GM21717 (cell line): ENCODE data around the gene ADORA2A.

Source experiments
- ATAC-seq: cut with Tn5 transposase; IDR thresholded peaks from one replicate; pipeline ENCODE4 v1.9.1; 2021; ENCODE audit warnings: mild to moderate bottlenecking, moderate library complexity; ENCODE audit not compliant: unreplicated experiment

ADORA2A gene

DNA sequence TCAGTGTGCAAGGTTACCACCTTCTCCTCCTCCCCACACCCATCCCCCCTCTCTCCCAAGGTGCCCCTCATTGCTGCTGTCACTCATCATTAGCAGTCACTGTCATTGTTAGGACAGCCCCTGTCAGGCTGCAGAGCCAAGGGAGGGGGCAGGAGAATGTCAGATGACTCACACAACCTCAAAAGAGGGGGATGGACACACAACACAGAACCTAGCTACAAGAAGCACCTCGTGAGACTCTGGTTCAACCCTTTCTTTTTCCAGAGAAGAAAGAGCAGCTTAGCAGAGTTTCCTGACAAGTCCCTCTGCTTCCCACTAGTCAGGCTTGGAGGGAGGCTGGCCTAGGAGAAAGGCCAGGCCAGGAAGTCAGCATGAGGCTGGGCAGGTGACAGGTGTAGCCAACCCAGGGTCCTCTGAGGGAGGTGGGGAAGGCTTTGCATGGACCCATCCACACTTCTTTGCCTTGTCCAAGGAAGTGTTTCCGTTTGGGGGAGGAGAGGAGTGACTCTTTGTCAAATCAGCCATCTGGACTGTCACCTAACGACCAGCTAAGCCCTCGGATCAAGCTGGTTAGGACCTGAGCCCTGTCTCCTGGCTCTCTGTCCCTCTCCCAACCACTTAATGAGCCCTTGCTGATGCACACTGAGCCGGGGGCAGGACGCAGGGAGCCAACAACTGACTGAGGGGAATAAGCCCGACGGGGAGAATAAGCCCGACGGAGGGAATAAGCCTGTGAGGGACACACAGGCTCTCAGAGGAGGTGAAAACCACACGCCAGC lies 18.3 kb downstream of the ADORA2A start:
- no peak for ATAC-seq

DNA sequence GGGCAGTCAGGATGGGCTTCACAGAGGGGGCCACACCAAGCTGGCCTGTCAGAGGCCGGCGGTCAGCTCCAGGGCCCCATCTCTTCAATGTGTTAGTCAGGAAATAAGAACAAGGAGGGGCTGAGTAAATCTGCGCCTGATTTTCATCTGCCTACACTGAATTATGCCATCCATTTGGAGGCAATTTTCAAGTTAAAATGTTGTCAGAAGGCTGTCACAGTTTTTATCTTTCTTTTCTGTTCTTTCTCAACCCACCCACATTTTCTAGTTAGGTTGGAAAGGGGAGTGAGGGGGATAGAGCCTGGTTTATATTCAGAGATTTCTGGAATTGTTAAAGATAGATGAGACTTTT lies 18.8 kb downstream of the ADORA2A start:
- no peak for ATAC-seq

DNA sequence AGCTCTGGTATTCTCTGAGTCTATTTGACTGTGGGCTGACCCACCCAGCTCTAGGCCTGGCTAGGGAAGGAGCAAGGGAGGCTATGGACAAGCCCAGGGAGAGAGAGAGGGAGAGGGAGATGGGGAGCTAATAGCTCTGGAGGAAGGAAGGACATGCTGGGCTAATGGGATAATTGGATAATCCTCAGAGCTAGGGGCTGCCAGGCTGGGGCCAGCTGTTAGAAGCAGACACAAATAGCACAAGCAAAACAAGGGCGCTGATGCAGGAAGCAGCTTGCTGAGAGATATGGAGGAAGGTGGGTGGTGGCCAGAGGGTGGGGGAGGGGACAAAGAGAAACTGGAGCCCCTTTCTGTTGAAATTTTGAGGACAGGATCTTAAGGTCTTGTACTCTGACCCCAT lies 23.2 kb downstream of the ADORA2A start:
- no peak for ATAC-seq

DNA sequence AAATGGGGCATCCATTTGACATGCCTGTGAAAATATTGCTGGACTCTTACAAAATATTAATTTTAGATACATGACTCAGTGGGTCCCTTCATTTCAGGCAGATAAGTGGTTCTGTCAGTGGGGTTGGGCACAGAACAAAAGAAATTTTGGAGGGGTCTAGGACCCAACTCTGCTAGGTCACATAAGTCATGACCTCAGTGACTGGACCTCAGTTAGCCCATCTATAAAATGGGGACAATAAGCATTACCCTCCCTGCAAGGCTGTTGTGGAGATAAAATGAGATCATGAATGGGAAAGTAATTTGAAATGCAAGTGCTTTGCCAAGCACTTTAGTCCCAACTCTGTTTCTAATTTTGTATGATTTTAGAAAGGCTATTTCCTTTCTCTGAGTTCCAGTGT lies 23.8 kb downstream of the ADORA2A start:
- ATAC-seq: no peak

DNA sequence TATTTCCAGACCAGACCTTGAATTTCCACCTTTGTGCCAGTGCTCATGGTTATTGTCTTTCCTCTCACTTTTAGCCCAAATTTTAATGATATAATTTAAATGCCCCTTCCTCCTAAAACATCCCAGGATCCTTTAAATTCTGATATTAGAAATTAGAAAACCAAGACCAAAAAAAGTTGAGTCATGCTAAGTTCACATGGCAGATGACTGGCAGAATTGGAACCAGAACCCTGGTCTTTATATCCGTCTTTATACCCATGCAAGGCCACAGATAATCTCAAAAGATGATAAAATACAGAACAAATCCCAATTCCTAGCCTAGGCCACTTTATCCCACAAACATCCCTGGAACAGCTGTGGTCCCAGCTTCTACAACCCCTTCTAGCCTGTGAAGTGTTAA lies 26.5 kb downstream of the ADORA2A start:
- ATAC-seq: no peak

DNA sequence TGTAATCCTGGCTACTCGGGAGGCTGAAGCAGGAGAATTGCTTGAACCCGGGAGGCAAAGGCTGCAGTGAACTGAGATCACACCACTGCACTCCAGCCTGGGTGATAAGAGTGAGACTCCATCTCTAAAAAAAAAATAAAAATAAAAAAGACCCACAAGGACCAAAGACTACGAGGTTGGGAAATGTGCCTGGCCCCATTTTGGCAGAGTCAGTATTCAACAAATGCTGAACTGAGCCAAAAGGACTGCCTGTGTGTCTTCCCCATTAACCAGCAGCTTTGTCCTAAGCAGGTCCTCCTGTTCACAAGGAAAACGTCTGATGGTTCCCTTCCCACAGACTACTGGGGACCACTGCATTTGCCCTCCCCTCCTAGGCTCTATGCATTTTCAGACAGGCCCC lies 27.6 kb downstream of the ADORA2A start:
- ATAC-seq: no peak

DNA sequence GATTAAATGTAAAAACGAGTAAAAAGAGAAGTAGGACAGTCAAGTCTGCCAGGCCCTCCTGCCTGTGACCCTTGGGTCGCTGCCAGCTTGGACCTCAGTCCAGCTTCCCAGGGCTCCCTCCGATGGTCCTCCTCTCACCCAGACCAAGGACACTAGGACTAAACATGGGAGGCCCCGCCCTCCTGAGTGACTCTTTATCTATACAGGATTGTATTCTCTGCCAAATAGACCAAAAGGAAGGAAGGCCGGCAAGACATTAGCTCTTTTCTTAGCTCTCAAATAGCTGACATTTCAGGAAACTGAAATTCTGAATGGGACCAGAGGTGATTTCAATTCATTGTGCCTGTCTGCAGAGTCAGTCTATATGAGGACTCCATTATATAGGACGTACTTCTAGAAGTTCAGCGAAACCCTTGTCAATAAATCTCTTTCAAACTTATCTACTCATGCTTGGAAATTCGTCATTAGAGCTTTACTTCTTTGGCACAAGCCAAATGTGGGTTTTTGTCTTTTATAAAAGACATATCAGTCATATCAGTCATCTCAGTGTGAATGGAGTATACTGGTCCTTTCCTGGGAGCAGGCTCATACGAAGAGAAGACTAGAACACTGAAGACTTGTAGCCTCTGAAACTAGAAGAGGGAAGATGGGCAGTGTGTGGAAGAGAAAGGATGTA lies 28.5 kb downstream of the ADORA2A start:
- no peak for ATAC-seq

DNA sequence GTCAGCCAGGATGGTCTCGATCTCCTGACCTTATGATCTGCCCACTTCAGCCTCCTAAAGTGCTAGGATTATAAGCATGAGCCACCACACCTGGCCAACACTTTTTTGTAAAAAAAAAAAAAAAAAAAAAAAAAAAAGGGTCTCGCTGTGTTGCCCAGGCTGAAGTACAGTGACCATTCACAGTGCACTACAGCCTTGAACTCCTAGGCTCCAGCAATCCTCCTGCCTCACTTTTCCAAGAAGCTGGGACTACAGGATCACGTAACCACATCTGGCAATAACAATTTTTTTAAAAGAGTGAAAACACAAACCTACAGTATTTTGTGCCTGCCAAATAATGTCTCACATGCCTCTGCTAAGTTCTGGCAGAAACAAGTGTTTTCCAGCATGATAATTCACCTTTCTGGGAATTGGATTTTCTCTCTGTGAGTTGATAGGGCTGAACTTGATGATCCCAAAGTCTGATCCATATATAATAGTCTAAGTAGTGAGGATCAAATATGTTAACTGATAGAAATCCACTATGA lies 30.6 kb downstream of the ADORA2A start:
- no peak for ATAC-seq

DNA sequence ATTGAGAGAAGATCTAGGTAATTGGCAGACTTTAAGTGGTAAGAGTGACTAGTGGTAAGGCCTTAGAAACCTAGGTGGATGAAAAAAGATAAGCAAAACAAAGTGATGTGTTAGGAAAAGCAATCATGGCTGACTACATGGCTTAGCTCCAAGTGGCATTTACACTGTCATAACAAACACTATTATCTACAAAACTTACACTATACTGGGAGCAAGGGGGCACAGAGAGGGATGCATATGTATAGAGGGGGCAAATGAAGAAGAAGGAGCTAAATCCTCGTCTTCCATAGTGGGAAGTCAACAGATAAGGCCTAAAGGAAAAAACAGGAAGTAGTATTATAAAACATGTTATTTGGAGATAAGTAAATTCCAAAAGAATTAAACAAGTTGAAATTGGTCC lies 32.5 kb downstream of the ADORA2A start:
- no peak for ATAC-seq

DNA sequence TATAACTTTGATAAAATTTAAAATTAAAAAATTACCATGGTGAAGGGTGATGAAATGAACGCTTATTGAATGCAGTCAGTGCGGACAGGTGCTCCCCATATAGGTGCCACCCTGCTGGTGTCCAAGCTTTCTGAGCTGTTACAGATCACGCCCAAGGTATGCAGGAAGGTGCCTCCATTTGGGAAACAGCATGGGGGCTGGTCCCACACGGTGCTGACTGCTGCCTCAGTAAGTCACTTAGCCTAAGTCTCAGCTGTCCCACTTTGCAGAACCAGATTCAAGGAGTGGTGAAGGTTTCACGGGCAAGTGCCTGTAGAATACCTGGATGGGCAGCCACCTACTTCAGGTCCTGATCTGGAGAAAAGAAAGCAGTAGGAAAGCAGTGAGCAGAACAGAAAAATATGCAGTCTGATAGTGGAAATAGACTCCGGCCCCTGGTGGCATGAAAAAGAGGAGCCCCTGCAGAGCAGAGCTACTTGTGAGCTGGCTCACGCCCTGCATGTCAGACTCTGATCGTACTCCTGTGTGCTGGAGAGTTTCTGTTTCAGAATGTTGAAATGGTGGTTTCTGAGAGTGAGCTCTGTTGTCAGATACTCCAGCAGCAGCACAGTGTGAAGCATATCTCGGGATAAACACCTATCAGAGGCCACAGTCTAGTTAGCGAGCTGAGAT lies 33.2 kb downstream of the ADORA2A start:
- ATAC-seq: no peak

DNA sequence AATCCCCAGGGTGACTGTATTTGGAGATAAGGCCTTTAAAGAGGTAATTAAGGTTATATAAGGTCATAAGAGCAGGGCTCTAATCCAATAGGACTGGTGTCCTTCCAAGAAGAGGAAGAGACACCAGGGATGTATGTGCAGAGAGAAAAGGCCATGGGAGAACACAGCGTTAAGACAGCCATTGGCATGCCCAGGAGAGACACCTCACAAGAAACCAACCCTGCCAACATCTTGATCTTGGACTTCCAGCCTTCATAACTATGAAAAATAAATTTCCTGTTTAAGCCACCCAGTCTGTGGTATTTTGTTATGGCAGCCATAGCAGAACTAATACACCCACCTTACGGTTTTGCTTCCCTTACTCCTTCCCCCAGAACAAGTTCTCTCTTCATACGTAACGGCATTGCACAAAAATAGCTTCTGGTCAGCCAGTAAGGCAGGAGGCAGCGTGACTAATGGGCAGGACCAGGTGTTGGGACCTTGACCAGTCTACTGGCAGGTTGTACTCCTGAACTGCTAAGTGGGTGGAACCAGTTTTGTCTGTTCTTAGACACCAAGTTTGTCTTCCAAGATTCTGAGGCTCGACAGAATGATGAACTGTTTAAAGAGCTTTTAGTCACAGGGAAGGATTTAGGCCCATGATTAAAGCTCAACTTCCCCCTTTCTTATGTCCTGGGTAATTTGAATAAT lies 35.8 kb downstream of the ADORA2A start:
- no peak for ATAC-seq

DNA sequence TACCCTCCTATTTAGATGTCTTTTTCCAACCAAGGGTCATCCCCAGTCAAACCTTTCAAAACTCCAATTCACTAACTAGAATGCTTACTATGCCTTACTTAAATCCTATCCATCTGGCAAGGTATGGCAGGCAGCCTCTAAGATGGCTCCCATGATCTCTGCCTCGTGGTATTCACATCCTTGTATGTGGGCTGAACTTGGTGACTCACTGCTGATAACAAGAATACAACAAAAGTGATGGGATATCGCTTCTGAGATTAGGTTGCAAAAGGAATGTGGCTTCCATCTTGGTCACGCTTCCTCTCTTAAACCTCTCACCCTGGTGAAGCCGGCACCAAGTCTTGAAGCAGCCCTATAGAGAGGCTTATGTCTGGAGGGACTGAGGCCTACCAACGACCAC lies 38.2 kb downstream of the ADORA2A start:
- no peak for ATAC-seq

DNA sequence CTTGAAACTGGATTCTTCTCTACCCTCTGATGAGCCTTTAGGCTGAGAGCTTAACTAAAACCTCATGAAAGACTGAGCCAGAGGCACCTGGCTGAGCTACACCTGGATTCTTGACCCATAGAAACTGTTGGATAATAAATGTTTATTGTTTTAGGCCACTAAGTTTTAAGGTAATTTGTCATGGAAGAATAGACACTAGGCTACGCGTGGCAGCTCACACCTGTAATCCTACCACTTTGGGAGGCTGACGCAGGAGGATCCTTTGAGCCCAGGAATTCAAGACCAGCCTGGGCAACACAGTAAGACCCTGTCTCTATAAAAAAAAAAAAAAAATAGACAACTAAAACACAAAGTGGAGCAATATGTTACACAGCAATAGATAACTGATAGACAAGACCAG lies 38.6 kb downstream of the ADORA2A start:
- ATAC-seq: no peak

DNA sequence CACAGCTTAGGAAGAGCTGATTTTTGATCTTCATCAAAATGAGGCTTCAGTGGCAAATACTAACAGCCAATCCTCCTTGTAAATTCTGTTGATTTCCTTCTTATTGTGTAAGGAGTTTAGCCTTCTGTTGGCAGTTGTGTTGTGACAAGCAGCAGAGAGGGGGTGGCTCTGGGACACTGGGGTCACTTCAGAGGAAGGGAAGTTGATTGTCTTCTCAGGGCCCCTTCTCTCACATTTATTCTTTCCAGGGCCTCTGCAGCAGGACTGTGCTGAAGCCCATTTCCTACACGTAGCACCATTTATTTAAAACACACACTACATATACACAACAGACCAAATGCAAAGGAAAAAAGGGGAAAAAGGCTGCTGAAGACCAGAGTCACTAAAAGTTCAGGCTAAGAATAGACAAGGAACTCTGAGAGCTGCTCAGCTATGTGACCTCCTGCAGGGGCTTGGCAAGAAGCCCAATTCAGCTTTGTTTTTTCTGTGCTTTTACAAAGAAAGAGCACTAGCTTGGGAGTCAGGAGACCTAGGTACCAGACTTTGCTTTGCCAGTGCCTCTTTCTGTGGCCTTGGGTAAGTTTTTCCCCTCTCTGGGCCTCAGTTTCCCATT lies 39.4 kb downstream of the ADORA2A start:
- ATAC-seq: no peak

DNA sequence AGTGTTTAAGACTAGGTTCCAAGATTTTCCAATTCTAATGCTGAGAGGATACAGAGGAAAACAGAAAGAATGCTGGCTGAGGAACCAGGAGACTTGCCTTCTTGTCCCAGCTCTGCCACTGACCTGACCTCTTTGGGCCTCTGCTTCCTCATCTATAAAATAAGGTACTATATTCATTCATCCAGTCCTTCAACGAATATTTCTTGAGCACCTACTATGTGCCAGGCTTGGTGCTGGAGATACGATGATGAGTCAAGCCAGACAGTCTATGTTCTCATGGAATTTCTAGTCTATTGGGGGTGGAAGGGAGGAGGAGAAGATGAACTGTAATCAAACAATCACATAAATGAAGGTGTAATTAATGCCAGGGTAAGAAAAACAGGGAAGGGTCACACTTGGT lies 39.9 kb downstream of the ADORA2A start:
- no peak for ATAC-seq

DNA sequence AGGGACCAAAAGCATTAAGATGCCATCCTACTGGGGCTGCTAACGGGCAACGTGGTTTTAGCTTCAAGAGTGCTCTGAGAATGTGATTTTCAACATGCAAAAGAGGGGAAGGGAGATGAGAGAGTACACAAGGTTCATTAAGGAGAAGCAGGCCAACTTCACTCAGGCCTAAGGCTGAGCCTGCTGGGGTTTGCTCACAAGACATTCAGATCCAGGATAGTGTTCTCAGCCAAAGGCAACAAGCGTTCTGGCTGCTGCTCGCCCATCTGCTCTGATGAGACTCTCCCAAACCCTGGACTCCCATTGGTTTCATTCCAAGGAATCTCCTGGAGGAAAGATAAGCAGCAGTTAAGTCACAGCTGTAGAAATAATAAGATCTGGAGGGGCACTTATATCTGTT lies 44.2 kb downstream of the ADORA2A start:
- no peak for ATAC-seq

DNA sequence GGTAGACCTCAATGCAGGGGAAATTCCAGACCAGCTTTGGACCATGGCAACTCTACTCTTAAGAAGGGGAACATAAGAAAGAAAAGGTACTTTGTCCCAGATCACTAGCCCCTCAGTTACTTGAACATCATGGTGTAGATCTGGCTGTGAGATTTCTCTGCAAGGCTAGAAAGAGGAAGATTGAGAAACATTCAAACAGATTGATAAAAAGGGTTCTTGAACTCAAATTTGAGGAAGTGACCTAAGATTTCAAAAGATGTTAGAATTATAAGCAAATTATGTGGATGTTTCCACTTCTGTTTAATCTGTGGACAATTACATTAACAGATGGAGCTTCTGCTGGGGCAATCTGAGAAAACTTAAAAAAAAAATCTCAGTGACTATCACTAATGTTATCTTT lies 45.9 kb downstream of the ADORA2A start:
- ATAC-seq: no peak

DNA sequence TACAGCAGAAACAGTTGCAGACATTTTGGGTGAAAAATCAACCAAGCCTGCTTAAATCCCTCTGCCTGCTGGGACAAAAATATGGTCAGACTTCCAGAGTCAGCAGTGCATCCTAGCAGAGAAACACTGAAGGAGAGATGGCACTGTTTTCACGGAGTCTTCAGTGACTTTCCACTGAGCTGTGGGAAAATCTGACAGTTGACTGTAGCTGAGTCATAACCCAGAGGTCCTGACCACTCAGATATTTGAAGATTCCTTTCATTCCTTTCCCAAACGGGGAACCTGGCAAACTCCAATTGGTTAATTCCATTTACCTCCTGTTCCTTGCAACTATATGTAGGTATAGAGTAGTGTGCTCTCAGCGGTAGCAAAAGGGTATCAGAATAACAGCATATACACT lies 46.8 kb downstream of the ADORA2A start:
- no peak for ATAC-seq

DNA sequence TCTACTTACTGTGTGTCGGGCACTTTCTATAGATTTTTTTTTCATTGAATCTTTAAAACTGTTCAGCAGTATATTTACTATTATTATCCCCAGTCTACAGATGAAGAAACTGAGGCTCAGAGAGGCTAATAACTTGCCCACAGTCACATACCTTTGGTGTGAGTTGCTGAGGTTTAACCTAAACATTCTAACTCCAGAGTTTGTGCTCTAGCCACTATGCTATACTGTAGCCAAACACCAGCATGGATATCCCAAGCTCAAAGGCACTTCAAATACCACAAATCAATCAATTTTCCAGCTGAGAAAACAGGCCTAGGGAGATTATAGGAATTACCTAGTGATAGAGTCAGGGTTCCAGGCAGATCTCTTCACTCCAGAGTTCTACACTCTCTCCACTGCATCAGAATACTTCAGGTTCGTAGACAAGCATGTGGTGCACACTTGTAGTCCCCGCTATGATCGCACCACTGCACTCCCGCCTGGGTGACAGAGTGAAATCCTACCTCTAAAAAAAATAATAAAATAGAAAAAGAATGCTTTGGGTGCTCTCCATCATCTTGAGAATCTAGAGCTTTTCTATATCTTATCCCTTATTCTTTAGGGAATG lies 47.4 kb downstream of the ADORA2A start:
- no peak for ATAC-seq

DNA sequence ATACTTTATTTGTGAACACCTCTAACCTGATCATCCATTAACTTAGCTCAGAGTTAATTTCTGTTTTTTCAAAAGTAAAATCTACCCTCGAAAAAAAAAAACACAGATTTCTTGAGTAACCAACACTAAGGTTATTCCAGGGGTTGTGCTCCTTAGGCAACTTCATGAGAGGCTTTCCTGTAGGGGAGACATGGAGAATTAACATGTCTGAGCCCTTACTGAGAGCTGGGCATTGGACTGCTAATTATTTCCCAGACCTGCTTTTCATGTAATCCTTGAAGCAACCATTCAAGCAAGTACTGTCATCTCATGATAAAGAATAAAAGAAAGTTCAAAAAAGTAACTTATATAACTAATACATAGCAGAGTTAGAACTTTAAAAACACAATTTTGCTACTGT lies 54.2 kb downstream of the ADORA2A start:
- no peak for ATAC-seq

DNA sequence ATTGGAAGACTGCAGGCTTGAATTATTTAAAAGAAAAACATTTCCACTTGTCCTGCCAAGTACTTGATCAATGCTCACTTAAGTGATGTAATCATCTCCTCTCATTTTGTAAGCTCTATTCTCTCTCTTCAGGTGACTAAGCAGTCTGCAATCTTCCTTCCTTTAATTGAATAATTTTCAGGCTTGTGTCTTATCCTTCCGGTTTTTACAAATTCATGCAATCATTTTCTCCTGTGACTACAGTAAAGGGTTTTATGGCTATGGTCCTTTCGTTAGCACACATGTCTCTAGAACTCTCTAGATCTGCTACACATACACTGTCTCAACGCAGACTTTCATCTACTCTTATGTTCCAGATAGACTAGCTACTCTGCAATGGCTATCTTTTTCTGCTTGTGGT lies 55.2 kb downstream of the ADORA2A start:
- no peak for ATAC-seq
